Stimulated activated CD4-positive, alpha-beta T cell treated with anti-CD3 and anti-CD28 coated beads, Interleukin-4, amount 100 ng/mL, for 48 hours (primary cell): ENCODE results near the gene BAHCC1.

Source experiments
- DNase-seq, 2 donors: peaks; one replicate each; pipeline ENCODE4 v3.0.0-alpha.2; 2020; ENCODE audit warnings: low read depth in 2 of 2

The BAHCC1 gene

GRCh38 chr17:81514739-81515529 lies 119.7 kb downstream of the BAHCC1 start:
- peak; percentile 60 to 72 for DNase-seq

DNA sequence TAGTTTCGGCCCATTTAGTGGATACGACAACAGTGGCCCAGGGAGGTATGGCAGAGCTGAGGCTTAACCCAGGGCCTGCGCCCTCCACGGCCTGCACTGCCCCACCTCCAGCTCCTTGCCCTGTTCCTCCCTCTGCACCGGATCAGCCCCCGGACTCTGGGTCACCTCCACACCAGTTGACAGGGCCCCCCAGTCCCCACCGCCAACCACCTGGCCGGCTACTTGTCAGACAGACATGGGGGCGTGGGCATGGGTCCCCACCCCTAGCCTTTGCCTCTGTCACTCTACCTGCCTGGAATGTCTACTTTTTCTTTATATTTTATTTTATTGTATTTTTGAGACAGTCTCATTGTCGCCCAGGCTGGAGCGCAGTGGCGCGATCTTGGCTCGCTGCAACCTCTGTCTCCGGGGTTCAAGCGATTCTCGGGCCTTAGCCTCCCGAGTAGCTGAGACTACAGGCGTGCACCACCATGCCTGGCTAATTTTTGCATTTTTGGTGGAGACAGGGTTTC lies 120.3 kb downstream of the BAHCC1 start:
- DNase-seq: no peak
